ENCODE measurements around the gene CRIP1.

- TF ChIP-seq, protein P1, sequence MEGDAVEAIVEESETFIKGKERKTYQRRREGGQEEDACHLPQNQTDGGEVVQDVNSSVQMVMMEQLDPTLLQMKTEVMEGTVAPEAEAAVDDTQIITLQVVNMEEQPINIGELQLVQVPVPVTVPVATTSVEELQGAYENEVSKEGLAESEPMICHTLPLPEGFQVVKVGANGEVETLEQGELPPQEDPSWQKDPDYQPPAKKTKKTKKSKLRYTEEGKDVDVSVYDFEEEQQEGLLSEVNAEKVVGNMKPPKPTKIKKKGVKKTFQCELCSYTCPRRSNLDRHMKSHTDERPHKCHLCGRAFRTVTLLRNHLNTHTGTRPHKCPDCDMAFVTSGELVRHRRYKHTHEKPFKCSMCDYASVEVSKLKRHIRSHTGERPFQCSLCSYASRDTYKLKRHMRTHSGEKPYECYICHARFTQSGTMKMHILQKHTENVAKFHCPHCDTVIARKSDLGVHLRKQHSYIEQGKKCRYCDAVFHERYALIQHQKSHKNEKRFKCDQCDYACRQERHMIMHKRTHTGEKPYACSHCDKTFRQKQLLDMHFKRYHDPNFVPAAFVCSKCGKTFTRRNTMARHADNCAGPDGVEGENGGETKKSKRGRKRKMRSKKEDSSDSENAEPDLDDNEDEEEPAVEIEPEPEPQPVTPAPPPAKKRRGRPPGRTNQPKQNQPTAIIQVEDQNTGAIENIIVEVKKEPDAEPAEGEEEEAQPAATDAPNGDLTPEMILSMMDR (conservative IDR thresholded peaks at IDR 0.05; ENCODE audit: low read depth, low read length), result no peak
- TF ChIP-seq EZH2 (IDR thresholded peaks at IDR 0.05; ENCODE audit: low read length, unreplicated experiment) (no peak), EZH2phosphoT487 (IDR thresholded peaks at IDR 0.05; ENCODE audit: borderline replicate concordance, low read length) (no peak)
Measured at GRCh38 chr14:105460616-105461015, 26.1 kb upstream of the CRIP1 start.
